Endothelial cell of umbilical vein (primary cell): ENCODE data around the gene FHIT. TPM values are rescaled to one million over a fixed set of nuclear protein-coding genes. Genes with fewer than 3 reads are reported as not detected.

Experiments used
- BruUV-seq: library from RNA; stranded (reverse); fragments of 400-500 nt; replicated peaks from 2 replicates; lab custom pipeline; 2021; lab: Mats Ljungman, UMichigan
- CTCF ChIA-PET: fragments of 300-600, 350-600 bp; sonication (Branson Sonifier 250); formaldehyde crosslinking; loops from one replicate; lab custom pipeline; 2021; ENCODE audit warnings: antibody characterized with exemption, inconsistent platforms; lab: Charles Lee
- POLR2A ChIA-PET: fragments of 300-600, 350-600 bp; sonication (Branson Sonifier 250); formaldehyde crosslinking; loops from one replicate; lab custom pipeline; 2021; ENCODE audit warnings: antibody characterized with exemption, inconsistent platforms; lab: Charles Lee
- DNase-seq: peaks from one replicate; pipeline ENCODE4 v3.0.0-alpha.2; 2011; ENCODE audit warnings: low read depth, low spot score
- FAIRE-seq: peaks from 2 replicates; lab custom pipeline; 2011; peaks lifted over from hg19 to GRCh38; lab: Jason Lieb, UNC
- H2AFZ ChIP-seq: 2 replicates; pipeline ENCODE4 v1.6.0; 2012; ENCODE audit warnings: low read depth, low read length, control low read depth, inconsistent platforms
- H3K27ac ChIP-seq: 2 replicates; pipeline ENCODE4 v1.5.1; 2011; ENCODE audit warnings: low read depth, mild to moderate bottlenecking, control low read depth, low read length, moderate library complexity; ENCODE audit not compliant: insufficient read depth
- H3K27me3 ChIP-seq, 2 experiments: 2 replicates each; pipeline versions ENCODE4 v1.6.0 to v1.6.1; 2011; ENCODE audit warnings: low read length in 2 of 2, mixed read lengths in 1 of 2; ENCODE audit not compliant: control insufficient read depth in 2 of 2, insufficient read depth in 2 of 2
- H3K36me3 ChIP-seq, 2 experiments: 2 replicates in 1 of 2; 3 replicates in 1 of 2; pipeline ENCODE4 v1.5.1; 2011; ENCODE audit warnings: low read length in 2 of 2, mild to moderate bottlenecking in 1 of 2, moderate library complexity in 1 of 2; ENCODE audit not compliant: control insufficient read depth in 2 of 2, insufficient read depth in 2 of 2; ENCODE audit errors: extremely low read depth in 1 of 2
- H3K4me1 ChIP-seq: 3 replicates; pipeline ENCODE4 v1.5.1; 2011; ENCODE audit warnings: mild to moderate bottlenecking, low read length; ENCODE audit not compliant: control insufficient read depth, insufficient read depth; ENCODE audit errors: extremely low read depth
- H3K4me2 ChIP-seq: 2 replicates; pipeline ENCODE4 v1.6.1; 2011; ENCODE audit warnings: low read length, control low read depth, mixed read lengths; ENCODE audit not compliant: insufficient read depth
- H3K4me3 ChIP-seq, 3 experiments: fragments of 200-600 bp in 1 of 3; sonication (generic), shearing (Covaris generic) in 1 of 3; replicated peaks in 1 of 3; 2 replicates each; pipeline ENCODE4 v1.5.1; 2011 to 2016; ENCODE audit warnings: control low read depth in 3 of 3, low read length in 3 of 3, mild to moderate bottlenecking in 2 of 3, inconsistent platforms in 1 of 3, low read depth in 1 of 3, moderate library complexity in 1 of 3; ENCODE audit not compliant: insufficient read depth in 1 of 3
- H3K79me2 ChIP-seq: 2 replicates; pipeline ENCODE4 v1.6.0; 2012; ENCODE audit warnings: low read length, inconsistent platforms; ENCODE audit not compliant: control insufficient read depth, insufficient read depth
- H3K9ac ChIP-seq: replicated peaks from 2 replicates; pipeline ENCODE3; 2011; ENCODE audit warnings: low read length, control low read depth; ENCODE audit not compliant: insufficient read depth; ENCODE audit errors: extremely low read depth
- H3K9me1 ChIP-seq: replicated peaks from 3 replicates; pipeline ENCODE4 v1.6.0; 2011; ENCODE audit warnings: mild to moderate bottlenecking, low read length; ENCODE audit not compliant: control insufficient read depth, insufficient read depth; ENCODE audit errors: extremely low read depth
- H3K9me3 ChIP-seq: replicated peaks from 2 replicates; pipeline ENCODE4 v1.5.1; 2012; ENCODE audit warnings: low read length, inconsistent platforms; ENCODE audit not compliant: control insufficient read depth, insufficient read depth
- H4K20me1 ChIP-seq: replicated peaks from 2 replicates; pipeline ENCODE3; 2011; ENCODE audit warnings: mild to moderate bottlenecking, low read length; ENCODE audit not compliant: control insufficient read depth, insufficient read depth; ENCODE audit errors: extremely low read depth
- CTCF ChIP-seq, 2 donors: IDR thresholded peaks; 1 replicate in 1 of 2; 2 replicates in 1 of 2; pipeline ENCODE4 v1.5.1; 2011; ENCODE audit warnings: low read length in 2 of 2, mild to moderate bottlenecking in 2 of 2, moderate library complexity in 2 of 2, control low read depth in 1 of 2, inconsistent platforms in 1 of 2, low read depth in 1 of 2; ENCODE audit not compliant: insufficient read depth in 1 of 2; ENCODE audit errors: extremely low read depth in 1 of 2
- EZH2 ChIP-seq: IDR thresholded peaks from 2 replicates; pipeline ENCODE4 v1.6.1; 2012; ENCODE audit warnings: borderline replicate concordance, low read depth, mild to moderate bottlenecking, moderate library complexity, low read length, inconsistent platforms; ENCODE audit not compliant: severe bottlenecking
- FOS ChIP-seq: IDR thresholded peaks from 2 replicates; pipeline ENCODE4 v1.6.1; 2011; ENCODE audit warnings: mild to moderate bottlenecking, low read length, moderate library complexity, borderline replicate concordance; ENCODE audit not compliant: insufficient read depth
- GATA2 ChIP-seq: IDR thresholded peaks from 2 replicates; pipeline ENCODE4 v1.7.0; 2011; ENCODE audit warnings: low read depth, mild to moderate bottlenecking, moderate library complexity, mixed read lengths, low read length; ENCODE audit not compliant: insufficient read length, insufficient read depth
- JUN ChIP-seq: IDR thresholded peaks from 2 replicates; pipeline ENCODE4 v1.6.1; 2011; ENCODE audit warnings: borderline replicate concordance, low read depth; ENCODE audit not compliant: insufficient read length, insufficient read depth
- MYC ChIP-seq: IDR thresholded peaks from one replicate; pipeline ENCODE4 v1.6.1; 2011; ENCODE audit warnings: mild to moderate bottlenecking, low read depth, low read length
- POLR2A ChIP-seq: IDR thresholded peaks from 2 replicates; pipeline ENCODE4 v1.6.1; 2012; ENCODE audit warnings: low read depth, mild to moderate bottlenecking, control low read depth, low read length
- POLR2AphosphoS5 ChIP-seq: IDR thresholded peaks from 2 replicates; pipeline ENCODE4 v1.6.1; 2012; ENCODE audit warnings: low read depth, mild to moderate bottlenecking, control low read depth, low read length, moderate library complexity; ENCODE audit not compliant: insufficient read depth
- dilution Hi-C: fragments of 300-500 bp; cut with MboI; formaldehyde crosslinking; loops from one replicate; pipeline ENCODE4 v1.15.0; 2019; ENCODE audit warnings: low sequenced_read_pairs; ENCODE audit not compliant: extremely low pct_ligation_motif_present
- intact Hi-C: fragments of 100-400 bp; cut with micrococcal nuclease; formaldehyde crosslinking; loops from one replicate; pipeline ENCODE4 v1.10.0; 2022
- polyA plus RNA-seq, 4 experiments: library from polyadenylated mRNA; depleted of rRNA in 3 of 4; stranded (reverse) in 3 of 4; unstranded in 1 of 4; fragments of >200 nt; gene quantifications; 2 replicates each; pipeline versions ENCODE4 v1.2.1 to v1.2.3, GENCODE V29; 2011 to 2012; ENCODE audit warnings: missing spikeins in 1 of 4
- total RNA-seq: library from RNA; stranded (reverse); gene quantifications from 2 replicates; pipeline ENCODE4 v1.2.3, GENCODE V29; 2021
- TF ChIP-seq, protein P1 (sequence below): IDR thresholded peaks from 2 replicates; pipeline ENCODE4 v1.6.1; 2011; ENCODE audit not compliant: insufficient read depth, insufficient read length

The FHIT gene
- total and polyA plus RNA-seq, 2 donors (not counting 3 experiments of a cell fraction or from before 2014, with no cell fraction given) = 0.47 to 2.2 TPM

DNA sequence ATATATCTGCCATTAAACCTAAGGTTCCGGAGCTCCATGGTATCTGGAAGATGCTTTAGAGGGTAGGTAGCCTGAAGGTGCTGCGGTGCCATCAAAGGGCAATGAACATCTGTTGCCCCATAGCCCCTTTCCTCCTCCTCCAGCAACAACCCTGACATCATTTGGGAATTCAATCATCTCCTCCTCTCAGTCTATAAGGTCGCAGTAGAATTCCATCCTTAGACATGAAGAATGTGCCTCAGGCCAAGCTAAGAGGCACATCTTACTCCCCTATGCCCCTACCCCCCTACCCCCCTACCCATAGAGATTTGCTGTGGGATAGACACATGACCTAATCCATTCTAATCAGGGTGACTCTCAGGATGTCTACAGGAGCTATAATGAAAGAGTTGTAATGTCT is 1101.8 kb downstream of the FHIT start:
- Histone ChIP-seq H3K27me3 (no peaks in the 10 kb centered on the region), H3K4me3 (no peak overlapping the region), H3K4me2 (no peak overlapping the region), H3K27ac (no peak overlapping the region), H4K20me1 (no peaks in the 10 kb centered on the region), H3K4me1 (no peaks in the 10 kb centered on the region), H3K9me3 (no peaks in the 10 kb centered on the region), H3K36me3 (no peaks in the 10 kb centered on the region), H3K9me1 (no peaks in the 10 kb centered on the region), H2AFZ (no peak overlapping the region), H3K79me2 (no peaks in the 10 kb centered on the region), H3K9ac (no peak overlapping the region)
- no TSS peak for BruUV-seq
- CTCF ChIA-PET = no interaction called here
- dilution Hi-C loops (no loop called here), intact Hi-C loops (no loop called here)
- no peak for TF ChIP-seq JUN
- TF ChIP-seq, protein P1, sequence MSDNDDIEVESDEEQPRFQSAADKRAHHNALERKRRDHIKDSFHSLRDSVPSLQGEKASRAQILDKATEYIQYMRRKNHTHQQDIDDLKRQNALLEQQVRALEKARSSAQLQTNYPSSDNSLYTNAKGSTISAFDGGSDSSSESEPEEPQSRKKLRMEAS = no peak
- TF ChIP-seq POLR2AphosphoS5 = no peak
- TF ChIP-seq FOS = no peak
- TF ChIP-seq CTCF (IDR thresholded peaks at IDR 0.05; ENCODE audit: extremely low read depth in 1 of 2, insufficient read depth in 1 of 2, low read depth in 1 of 2, low read length in 2 of 2) = no peak
- no peak for TF ChIP-seq EZH2
- TF ChIP-seq MYC = no peak
- TF ChIP-seq POLR2A = no peak
- TF ChIP-seq GATA2 = no peak
- FAIRE-seq (no peak), DNase-seq (no peak)
- POLR2A ChIA-PET = no interaction called here
